Heart left ventricle (tissue), 16 donors: ENCODE measurements around the gene TTBK1. TPM values are rescaled to one million over a fixed set of nuclear protein-coding genes. Genes with fewer than 3 reads are reported as not detected.

Experiments used
- ATAC-seq, 4 donors: fragments of 200-7000 bp; cut with Tn5 transposase; one replicate each; pipeline ENCODE4 v1.9.1; 2020 to 2022; ENCODE audit warnings: moderate library complexity in 4 of 4, mild to moderate bottlenecking in 3 of 4, moderate number of reproducible peaks in 1 of 4
- DNase-seq, 5 donors: peaks; one replicate each; pipeline ENCODE4 v3.0.0-alpha.2; 2020
- H3K27ac ChIP-seq, 12 donors: fragments of 200-600 bp; sonication (generic) in 4 of 12; one replicate each; pipeline versions ENCODE4 v1.5.0 to v1.8.0; 2016 to 2022; ENCODE audit warnings: mild to moderate bottlenecking in 2 of 12
- H3K27me3 ChIP-seq, 9 donors: fragments of 200-600 bp; sonication (generic) in 2 of 9; one replicate each; pipeline versions ENCODE4 v1.5.1 to v1.8.0; 2016 to 2022; ENCODE audit warnings: mild to moderate bottlenecking in 3 of 9
- H3K36me3 ChIP-seq, 9 donors: fragments of 200-600 bp; sonication (generic) in 2 of 9; one replicate each; pipeline versions ENCODE4 v1.5.0 to v1.8.0; 2018 to 2022; ENCODE audit warnings: mild to moderate bottlenecking in 2 of 9
- H3K4me1 ChIP-seq, 12 donors: fragments of 200-600 bp; sonication (generic) in 4 of 12; one replicate each; pipeline versions ENCODE4 v1.5.0 to v1.8.0; 2016 to 2022; ENCODE audit warnings: mild to moderate bottlenecking in 3 of 12
- H3K4me3 ChIP-seq, 12 donors: fragments of 200-600 bp; sonication (generic) in 4 of 12; one replicate each; pipeline versions ENCODE4 v1.5.0 to v1.8.0; 2017 to 2022; ENCODE audit warnings: mild to moderate bottlenecking in 9 of 12, moderate library complexity in 4 of 12
- H3K9me3 ChIP-seq, 12 donors: fragments of 200-600 bp; sonication (generic) in 4 of 12; one replicate each; pipeline versions ENCODE4 v1.5.0 to v1.8.0; 2016 to 2022; ENCODE audit warnings: mild to moderate bottlenecking in 1 of 12
- CTCF ChIP-seq, 12 donors: fragments of 200-600 bp; sonication (generic) in 4 of 12; IDR thresholded peaks; one replicate each; pipeline versions ENCODE4 v1.5.0 to v1.8.0; 2018 to 2022; ENCODE audit warnings: antibody characterized with exemption in 12 of 12, mild to moderate bottlenecking in 5 of 12
- POLR2A ChIP-seq, 2 donors: fragments of 450-650 bp; IDR thresholded peaks; one replicate each; pipeline ENCODE4 v1.6.1; 2017; ENCODE audit warnings: antibody characterized with exemption in 2 of 2, mild to moderate bottlenecking in 2 of 2, moderate library complexity in 2 of 2
- WGBS, 4 donors: extraction: QIAGEN DNeasy Blood & Tissue Kit in 2 of 4; methylation state at CpG; one replicate each; pipeline versions ENCODE4 v1.1.5 to v1.1.7; 2013 to 2018; 5-methylcytosine and 5-hydroxymethylcytosine counted together
- intact Hi-C, 10 donors: fragments of 100-400 bp; cut with DNase I; formaldehyde crosslinking; loops; one replicate each; pipeline versions ENCODE4 v1.11.1 to v1.14.2; 2022
- polyA plus RNA-seq, 2 donors: library from polyadenylated mRNA; stranded (reverse); fragments of 200-250 nt; gene quantifications; one replicate each; pipeline ENCODE4 v1.2.3, GENCODE V29; 2013
- total RNA-seq, 9 donors: library from RNA; depleted of rRNA in 2 of 9; stranded (reverse); fragments of >200 nt in 2 of 9; fragmentation: NEBNext Ultra II Directional in 3 of 9; extraction: Animal tissue kit (Norgen Biotek cat#: 25700) in 3 of 9; gene quantifications; one replicate each; pipeline versions ENCODE4 v1.1.0 to v1.2.4, GENCODE V29; 2016 to 2023
- donor health status: ischemic (EF 13 %, LVEDD 7.1; RV severe dilation, severe dysfunction).
- donor health status: healthy with polysubstance abuse.
- donor health status: DM: no; HTN: yes; CAD: no.
- donor health status: DM: no; HTN: no; CAD: no.
- donor health status: ischemic (EF 25% LVEDD 6.9; RV normal size, moderate dysfunction).
- donor health status: ischemic (EF 25% LVEDD 5.7; RV mildly dilated, moderate dysfunction).
- donor health status: healthy.
- donor health status: DM: yes; HTN: yes; CAD: no.
- donor health status: ischemic (EF 35%, LVEDD 5.7; RV mildly dilated, moderate dysfunction).
- donor health status: nonischemic (EF 11% LVEDD 7.7; RV severe dilation, severe dysfunction).
- donor health status: DM: yes; HTN: yes; CAD: no.
- donor health status: PGD.
- donor health status: ischemic (EF 29% LVEDD 5.4; RV normal size, mild dysfunction).
- donor health status: nonischemic (EF 23%, LVEDD 6.1; RV moderate dilation, normal function).

The TTBK1 gene
- total and polyA plus RNA-seq, 11 donors, result 0.04 to 0.52 (median 0.27) TPM

- Histone ChIP-seq H3K4me3 (no peak overlapping the region), H3K4me1 (peaks cover 0 to 17% (median 9%) of the 10 kb centered on the region in 12 donors), H3K36me3 (no peaks in the 10 kb centered on the region), H3K27me3 (peaks cover 0 to 33% (median 17%) of the 10 kb centered on the region in 9 donors), H3K27ac (no peak overlapping the region), H3K9me3 (no peaks in the 10 kb centered on the region)
- no peak for TF ChIP-seq POLR2A (IDR thresholded peaks at IDR 0.05)
- no peak for TF ChIP-seq CTCF (IDR thresholded peaks at IDR 0.05)
- intact Hi-C loops, result no loop called here
- DNase-seq, result no peak
- ATAC-seq, result no peak
Measured at GRCh38 chr6:43248791-43249190, 5.5 kb downstream of the TTBK1 start.

- TF ChIP-seq POLR2A (IDR thresholded peaks at IDR 0.05) (no peak), CTCF (IDR thresholded peaks at IDR 0.05) (no peak)
- Histone ChIP-seq H3K4me1 (peaks cover 0 to 17% (median 9%) of the 10 kb centered on the region in 12 donors), H3K27me3 (peaks cover 0 to 28% (median 10%) of the 10 kb centered on the region in 9 donors), H3K36me3 (no peaks in the 10 kb centered on the region), H3K27ac (no peak overlapping the region), H3K9me3 (no peaks in the 10 kb centered on the region), H3K4me3 (no peak overlapping the region)
- DNase-seq, result no peak
- intact Hi-C loops, result loop anchor here in 1 of 10 donors (10.0 kb wide), 1 partner anchor 254 kb away; no protein-coding TSS in a partner anchor
- no peak for ATAC-seq
- WGBS, 4 donors, result 22 to 38% (median 28%) methylated on average over 8 of the region's 8 CpGs
Measured at GRCh38 chr6:43250992-43251373, 7.7 kb downstream of the TTBK1 start.

- no peak for TF ChIP-seq POLR2A (IDR thresholded peaks at IDR 0.05)
- TF ChIP-seq CTCF (IDR thresholded peaks at IDR 0.05), result no peak
- ATAC-seq, result no peak
- Histone ChIP-seq H3K36me3 (no peaks in the 10 kb centered on the region), H3K4me1 (no peaks in the 10 kb centered on the region), H3K27ac (no peak overlapping the region), H3K4me3 (no peak overlapping the region), H3K27me3 (peaks cover 0 to 26% (median 10%) of the 10 kb centered on the region in 9 donors), H3K9me3 (no peaks in the 10 kb centered on the region)
- 92 to 95% (median 93%) methylated on average over 11 of the region's 11 CpGs for WGBS, 4 donors
- intact Hi-C loops, result loop anchor here in 1 of 10 donors (10.0 kb wide), 1 partner anchor 251 kb away; no protein-coding TSS in a partner anchor
- no peak for DNase-seq
Measured at GRCh38 chr6:43253401-43253800, 10.1 kb downstream of the TTBK1 start.

DNA sequence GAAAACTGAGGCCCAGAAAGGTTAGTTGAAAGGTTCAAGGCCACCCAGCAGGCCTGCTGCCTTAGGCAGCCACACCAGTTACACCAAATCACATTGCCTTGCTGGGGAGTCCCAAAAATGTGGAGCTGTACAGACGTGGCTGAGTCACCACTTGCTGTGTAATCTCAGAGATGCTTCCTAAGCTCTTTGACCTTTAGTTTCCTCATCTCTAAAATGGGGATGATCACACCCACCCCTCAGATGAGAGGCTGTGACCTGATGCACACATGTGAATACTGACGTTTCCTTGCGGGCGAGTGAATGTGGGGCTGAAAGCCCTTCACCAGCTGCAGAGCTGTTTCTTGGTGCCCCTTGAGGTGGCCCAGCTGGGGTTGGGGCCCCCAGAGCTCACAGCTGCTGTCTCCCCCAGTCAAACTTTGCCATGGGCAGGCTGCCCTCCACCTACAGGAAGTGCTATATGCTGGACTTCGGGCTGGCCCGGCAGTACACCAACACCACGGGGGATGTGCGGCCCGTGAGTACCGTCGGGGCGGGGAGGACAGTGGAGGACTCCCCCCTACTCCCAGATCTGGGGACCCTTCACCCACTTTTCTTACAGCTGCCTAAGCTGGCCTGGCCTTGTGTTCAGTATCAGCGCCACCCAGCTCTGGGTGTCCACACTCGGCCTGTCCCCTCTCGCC is 11.0 kb downstream of the TTBK1 start:
- no peak overlapping the region for H3K4me3 ChIP-seq
- TF ChIP-seq POLR2A (IDR thresholded peaks at IDR 0.05), result no peak
- no peak for TF ChIP-seq CTCF (IDR thresholded peaks at IDR 0.05)
- 79 to 91% (median 85%) methylated on average over 12 to 15 of the region's 15 CpGs for WGBS, 4 donors
- no peaks in the 10 kb centered on the region for H3K4me1 ChIP-seq
- H3K36me3 ChIP-seq, result no peaks in the 10 kb centered on the region
- no peaks in the 10 kb centered on the region for H3K9me3 ChIP-seq
- no peak for ATAC-seq
- intact Hi-C loops, result loop anchor here in 1 of 10 donors (10.0 kb wide), 1 partner anchor 251 kb away; no protein-coding TSS in a partner anchor
- no peak overlapping the region for H3K27ac ChIP-seq
- peaks cover 0 to 26% (median 10%) of the 10 kb centered on the region in 9 donors for H3K27me3 ChIP-seq
- DNase-seq, result peak in 1 of 5 donors; percentile 20
